Measurements from ENCODE around the gene LRBA. TPM values are rescaled to one million over a fixed set of nuclear protein-coding genes. Genes with fewer than 3 reads are reported as not detected.

LRBA gene
- polyA plus RNA-seq, 1 experiment, result 23.4 TPM

DNA sequence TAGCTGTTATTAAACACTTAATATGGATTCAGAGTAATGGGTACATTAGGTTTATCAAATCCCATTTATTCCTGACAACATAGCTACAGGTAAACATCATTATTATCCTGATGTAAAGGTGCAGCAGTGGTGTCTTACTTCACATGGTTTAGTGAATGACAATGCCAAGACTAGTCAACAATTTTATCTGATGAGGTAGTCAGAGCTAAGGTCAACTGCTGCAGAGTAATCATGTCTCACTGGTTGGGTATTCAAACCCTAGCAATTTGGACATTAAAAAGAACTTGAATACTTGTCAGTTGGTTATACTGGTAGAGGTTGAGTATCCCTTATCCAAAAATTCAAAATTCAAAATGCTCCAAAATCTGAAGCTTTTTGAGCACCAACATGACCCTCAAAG, 315.5 kb downstream of the LRBA start:
- H3K27ac ChIP-seq (ENCODE audit: low read depth, low read length), result no peak overlapping the region
- TF ChIP-seq, protein P1, sequence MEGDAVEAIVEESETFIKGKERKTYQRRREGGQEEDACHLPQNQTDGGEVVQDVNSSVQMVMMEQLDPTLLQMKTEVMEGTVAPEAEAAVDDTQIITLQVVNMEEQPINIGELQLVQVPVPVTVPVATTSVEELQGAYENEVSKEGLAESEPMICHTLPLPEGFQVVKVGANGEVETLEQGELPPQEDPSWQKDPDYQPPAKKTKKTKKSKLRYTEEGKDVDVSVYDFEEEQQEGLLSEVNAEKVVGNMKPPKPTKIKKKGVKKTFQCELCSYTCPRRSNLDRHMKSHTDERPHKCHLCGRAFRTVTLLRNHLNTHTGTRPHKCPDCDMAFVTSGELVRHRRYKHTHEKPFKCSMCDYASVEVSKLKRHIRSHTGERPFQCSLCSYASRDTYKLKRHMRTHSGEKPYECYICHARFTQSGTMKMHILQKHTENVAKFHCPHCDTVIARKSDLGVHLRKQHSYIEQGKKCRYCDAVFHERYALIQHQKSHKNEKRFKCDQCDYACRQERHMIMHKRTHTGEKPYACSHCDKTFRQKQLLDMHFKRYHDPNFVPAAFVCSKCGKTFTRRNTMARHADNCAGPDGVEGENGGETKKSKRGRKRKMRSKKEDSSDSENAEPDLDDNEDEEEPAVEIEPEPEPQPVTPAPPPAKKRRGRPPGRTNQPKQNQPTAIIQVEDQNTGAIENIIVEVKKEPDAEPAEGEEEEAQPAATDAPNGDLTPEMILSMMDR (IDR thresholded peaks at IDR 0.05; ENCODE audit: low read depth, low read length), result no peak
- ChIA-PET CTCF (no interaction called here), POLR2A (no interaction called here)
- no peak for DNase-seq (ENCODE audit: low read depth, low spot score)
- no peaks in the 10 kb centered on the region for H3K9me3 ChIP-seq (ENCODE audit: control insufficient read depth, insufficient read depth, low read length)
- no peak overlapping the region for H3K4me3 ChIP-seq (ENCODE audit: low read depth, low read length)
- H3K27me3 ChIP-seq (ENCODE audit: control insufficient read depth, insufficient read depth, low read length), result no peaks in the 10 kb centered on the region

DNA sequence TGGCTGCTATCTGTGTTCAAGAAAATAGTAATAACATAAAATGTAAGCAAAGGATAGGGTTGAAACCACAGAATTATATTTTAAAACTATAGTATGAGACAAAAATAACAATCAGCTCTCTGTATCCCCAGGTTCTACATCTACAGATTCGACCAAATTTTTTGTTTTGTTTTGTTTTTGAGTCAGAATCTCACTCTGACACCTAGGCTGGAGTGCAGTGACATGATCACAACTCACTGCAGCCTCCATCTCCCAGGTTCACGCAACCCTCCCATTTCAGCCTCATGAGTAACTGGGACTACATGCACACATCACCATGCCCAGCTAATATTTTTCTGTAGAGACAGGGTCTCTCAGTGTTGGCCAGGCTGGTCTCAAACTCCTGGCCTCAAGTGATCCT, 319.9 kb downstream of the LRBA start:
- DNase-seq (ENCODE audit: low read depth, low spot score), result no peak
- CTCF ChIA-PET, result no interaction called here
- Histone ChIP-seq H3K4me3 (ENCODE audit: low read depth, low read length) (no peak overlapping the region), H3K27ac (ENCODE audit: low read depth, low read length) (no peak overlapping the region), H3K9me3 (ENCODE audit: control insufficient read depth, insufficient read depth, low read length) (no peaks in the 10 kb centered on the region; the same call in 1 of the 2 replicates), H3K27me3 (ENCODE audit: control insufficient read depth, insufficient read depth, low read length) (no peaks in the 10 kb centered on the region)
- TF ChIP-seq, protein P1 (IDR thresholded peaks at IDR 0.05; ENCODE audit: low read depth, low read length), result no peak
- POLR2A ChIA-PET, result no interaction called here

DNA sequence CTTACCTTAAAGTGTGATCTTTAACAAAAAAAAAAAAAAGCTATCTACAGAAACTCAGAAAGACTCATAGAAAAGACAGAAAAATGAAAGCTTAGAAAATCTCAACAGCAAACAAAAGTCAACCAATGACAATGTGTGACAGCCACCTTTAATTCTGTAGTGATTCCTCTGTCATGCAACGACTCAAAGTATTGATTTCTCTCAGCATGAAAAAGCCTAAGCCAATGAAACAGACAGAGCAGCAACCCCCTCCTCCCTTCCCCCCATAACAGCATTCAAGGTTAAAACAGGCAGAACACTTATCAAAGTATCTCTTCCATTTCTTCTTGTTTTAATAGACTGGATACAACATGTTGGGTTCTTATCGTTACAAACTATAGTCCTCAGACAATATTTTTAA, 320.6 kb downstream of the LRBA start:
- TF ChIP-seq, protein P1 (IDR thresholded peaks at IDR 0.05; ENCODE audit: low read depth, low read length), result no peak
- no peaks in the 10 kb centered on the region for H3K27me3 ChIP-seq (ENCODE audit: control insufficient read depth, insufficient read depth, low read length)
- DNase-seq (ENCODE audit: low read depth, low spot score), result no peak
- no peaks in the 10 kb centered on the region; the same call in 1 of the 2 replicates for H3K9me3 ChIP-seq (ENCODE audit: control insufficient read depth, insufficient read depth, low read length)
- H3K27ac ChIP-seq (ENCODE audit: low read depth, low read length), result no peak overlapping the region
- ChIA-PET CTCF (no interaction called here), POLR2A (no interaction called here)
- no peak overlapping the region for H3K4me3 ChIP-seq (ENCODE audit: low read depth, low read length)

DNA sequence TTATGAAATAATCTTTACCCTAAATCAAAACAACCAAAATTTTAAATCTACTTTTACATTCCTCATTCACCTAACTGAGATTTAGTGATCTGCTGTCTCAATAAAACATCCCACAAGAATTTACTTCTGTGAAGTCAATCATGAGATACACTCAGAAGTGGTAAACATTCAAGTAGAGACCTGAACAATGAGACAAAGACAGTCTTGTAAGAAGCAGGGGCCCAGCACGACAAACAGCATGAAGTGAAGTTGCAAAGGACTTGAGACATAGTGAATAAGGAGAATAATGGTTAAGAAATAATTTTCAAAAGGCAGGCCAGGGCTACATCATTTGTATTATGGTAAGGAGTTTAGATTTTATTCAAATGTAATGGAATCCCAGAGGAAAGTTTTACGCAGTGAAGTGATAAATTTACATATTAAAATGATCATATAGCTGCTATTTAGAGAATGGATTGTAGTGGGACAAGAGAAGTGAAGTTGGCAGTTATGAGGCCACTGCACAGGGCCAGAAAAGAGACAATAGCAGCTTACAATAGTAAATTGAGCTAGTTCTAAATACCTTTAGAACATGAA, 331.2 kb downstream of the LRBA start:
- TF ChIP-seq, protein P1 (IDR thresholded peaks at IDR 0.05; ENCODE audit: low read depth, low read length), result no peak
- ChIA-PET POLR2A (no interaction called here), CTCF (no interaction called here)
- no peak overlapping the region for H3K27ac ChIP-seq (ENCODE audit: low read depth, low read length)
- no peak for DNase-seq (ENCODE audit: low read depth, low spot score)
- H3K27me3 ChIP-seq (ENCODE audit: control insufficient read depth, insufficient read depth, low read length), result no peaks in the 10 kb centered on the region
- H3K9me3 ChIP-seq (ENCODE audit: control insufficient read depth, insufficient read depth, low read length), result no peaks in the 10 kb centered on the region
- H3K4me3 ChIP-seq (ENCODE audit: low read depth, low read length), result no peak overlapping the region

DNA sequence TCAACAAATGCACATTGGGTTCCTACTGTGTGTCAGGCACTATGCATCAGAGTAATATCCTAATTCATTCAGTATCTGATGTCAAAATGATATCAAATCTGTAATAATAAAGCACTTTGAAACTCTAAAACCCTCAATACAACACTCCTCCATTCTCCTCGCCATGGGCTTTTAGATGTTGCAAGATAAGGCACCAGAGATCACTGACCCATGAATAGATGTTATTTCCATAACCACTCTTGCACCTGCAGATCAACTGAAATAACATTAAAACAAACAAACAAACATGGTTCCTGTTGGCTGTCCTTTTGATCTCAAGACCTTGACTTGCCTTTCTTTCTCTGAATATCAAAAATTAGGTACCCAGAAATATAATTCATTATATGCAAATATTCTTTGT, 333.0 kb downstream of the LRBA start:
- Histone ChIP-seq H3K27ac (ENCODE audit: low read depth, low read length) (no peak overlapping the region), H3K27me3 (ENCODE audit: control insufficient read depth, insufficient read depth, low read length) (no peaks in the 10 kb centered on the region), H3K4me3 (ENCODE audit: low read depth, low read length) (no peak overlapping the region), H3K9me3 (ENCODE audit: control insufficient read depth, insufficient read depth, low read length) (no peaks in the 10 kb centered on the region)
- ChIA-PET CTCF (no interaction called here), POLR2A (no interaction called here)
- TF ChIP-seq, protein P1 (IDR thresholded peaks at IDR 0.05; ENCODE audit: low read depth, low read length), result no peak
- no peak for DNase-seq (ENCODE audit: low read depth, low spot score)

All from AG04450 (cell line).